Measurements from ENCODE around the gene UQCRHL.

- no peak for TF ChIP-seq REST (IDR thresholded peaks at IDR 0.05; ENCODE audit: insufficient read depth in 1 of 2, low read depth in 2 of 2, low read length in 2 of 2)
- no peak for TF ChIP-seq POLR2AphosphoS5 (IDR thresholded peaks at IDR 0.05; ENCODE audit: low read depth, low read length)
- no peak for TF ChIP-seq SIN3A (IDR thresholded peaks at IDR 0.05; ENCODE audit: borderline replicate concordance, insufficient read depth, low read length)
- no peak for TF ChIP-seq TAF1 (IDR thresholded peaks at IDR 0.05; ENCODE audit: borderline replicate concordance, insufficient read depth, low read length)
Measured at GRCh38 chr1:15808955-15809354, 1.5 kb upstream of the UQCRHL start.

Data from PFSK-1 (cell line).